HepG2 (cell line): ENCODE results near the gene NCOA7. TPM values are rescaled to one million over a fixed set of nuclear protein-coding genes. Genes with fewer than 3 reads are reported as not detected.

Experiments used
- ERF ChIP-seq: IDR thresholded peaks from 2 replicates; pipeline ENCODE4 v1.6.1; 2018; ENCODE audit warnings: missing biosample characterization, missing genetic modification reagents
- ETV5 ChIP-seq: IDR thresholded peaks from 2 replicates; pipeline ENCODE4 v1.6.1; 2018; ENCODE audit warnings: missing biosample characterization, missing genetic modification reagents, inconsistent platforms, borderline replicate concordance
- FOXJ3 ChIP-seq: sonication (generic); formaldehyde crosslinking; IDR thresholded peaks from 2 replicates; pipeline ENCODE4 v1.4.0; 2020; ENCODE audit warnings: missing genetic modification reagents, mild to moderate bottlenecking, borderline replicate concordance
- FOXP4 ChIP-seq: sonication (generic); formaldehyde crosslinking; IDR thresholded peaks from 2 replicates; pipeline ENCODE4 v1.4.0; 2020; ENCODE audit warnings: missing genetic modification reagents
- JUND ChIP-seq: sonication (generic); formaldehyde crosslinking; IDR thresholded peaks from 2 replicates; pipeline ENCODE4 v1.8.0; 2022; ENCODE audit warnings: mild to moderate bottlenecking, missing genetic modification reagents
- SALL2 ChIP-seq: sonication (generic); formaldehyde crosslinking; IDR thresholded peaks from 2 replicates; pipeline ENCODE4 v1.8.1; 2023; ENCODE audit warnings: mild to moderate bottlenecking, missing genetic modification reagents, inconsistent platforms
- ZNF12 ChIP-seq: sonication (generic); formaldehyde crosslinking; IDR thresholded peaks from 2 replicates; pipeline ENCODE4 v1.5.0; 2020; ENCODE audit warnings: missing genetic modification reagents
- ZNF552 ChIP-seq: sonication (generic); formaldehyde crosslinking; IDR thresholded peaks from 2 replicates; pipeline ENCODE4 v1.9.0; 2022; ENCODE audit warnings: missing genetic modification reagents, mild to moderate bottlenecking, borderline replicate concordance
- polyA plus RNA-seq, 8 experiments: library from polyadenylated mRNA; depleted of rRNA in 3 of 8; stranded (reverse) in 7 of 8; unstranded in 1 of 8; fragments of >200 nt; fragmentation: Illumina TruSeq in 4 of 8; extraction: Trizol in 4 of 8; gene quantifications; 2 replicates each; pipeline versions ENCODE4 v1.2.1 to v1.2.3, GENCODE V29; 2011 to 2016; ENCODE audit warnings: low read depth in 4 of 8, missing spikeins in 1 of 8, mixed read lengths in 1 of 8; ENCODE audit not compliant: insufficient read depth in 1 of 8
- total RNA-seq, 5 experiments: library from RNA; depleted of rRNA; stranded (reverse); fragments of >200 nt; fragmentation: Illumina TruSeq; extraction: Trizol; gene quantifications; 2 replicates each; pipeline ENCODE4 v1.2.3, GENCODE V29; 2016; ENCODE audit warnings: low read depth in 1 of 5
- TF ChIP-seq, protein P1 (sequence below), 2 experiments: sonication (generic) in 1 of 2; formaldehyde crosslinking in 1 of 2; IDR thresholded peaks; 2 replicates each; pipeline versions ENCODE4 v1.4.0 to v1.6.1; 2016 to 2020; ENCODE audit warnings: borderline replicate concordance in 1 of 2, low read depth in 1 of 2, mild to moderate bottlenecking in 1 of 2, missing genetic modification reagents in 1 of 2
- TF ChIP-seq, protein P2 (sequence below): sonication (generic); formaldehyde crosslinking; IDR thresholded peaks from 2 replicates; pipeline ENCODE4 v1.4.0; 2020; ENCODE audit warnings: missing genetic modification reagents
- TF ChIP-seq, protein P3 (sequence below): sonication (generic); formaldehyde crosslinking; IDR thresholded peaks from 2 replicates; pipeline ENCODE4 v1.4.0; 2020; ENCODE audit warnings: low read depth, mild to moderate bottlenecking, missing genetic modification reagents

NCOA7 gene
- total and polyA plus RNA-seq, 2 of the 13 experiments (the other 11 are each of a cell fraction or from before 2014, with no cell fraction given): 13.6 to 20.8 TPM

GRCh38 chr6:125779924-125780539 is 10.7 kb upstream of the NCOA7 start (continued):
- TF ChIP-seq, protein P1, sequence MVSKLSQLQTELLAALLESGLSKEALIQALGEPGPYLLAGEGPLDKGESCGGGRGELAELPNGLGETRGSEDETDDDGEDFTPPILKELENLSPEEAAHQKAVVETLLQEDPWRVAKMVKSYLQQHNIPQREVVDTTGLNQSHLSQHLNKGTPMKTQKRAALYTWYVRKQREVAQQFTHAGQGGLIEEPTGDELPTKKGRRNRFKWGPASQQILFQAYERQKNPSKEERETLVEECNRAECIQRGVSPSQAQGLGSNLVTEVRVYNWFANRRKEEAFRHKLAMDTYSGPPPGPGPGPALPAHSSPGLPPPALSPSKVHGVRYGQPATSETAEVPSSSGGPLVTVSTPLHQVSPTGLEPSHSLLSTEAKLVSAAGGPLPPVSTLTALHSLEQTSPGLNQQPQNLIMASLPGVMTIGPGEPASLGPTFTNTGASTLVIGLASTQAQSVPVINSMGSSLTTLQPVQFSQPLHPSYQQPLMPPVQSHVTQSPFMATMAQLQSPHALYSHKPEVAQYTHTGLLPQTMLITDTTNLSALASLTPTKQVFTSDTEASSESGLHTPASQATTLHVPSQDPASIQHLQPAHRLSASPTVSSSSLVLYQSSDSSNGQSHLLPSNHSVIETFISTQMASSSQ (IDR thresholded peaks at IDR 0.05; ENCODE audit: low read depth): peak; percentile 67
- TF ChIP-seq, protein P1 (CRISPR knock-in tag; IDR thresholded peaks at IDR 0.05; ENCODE audit: borderline replicate concordance): peak; percentile 48; the same call in 1 of the 2 replicates
- peak; percentile 51; the same call in 1 of the 2 replicates for TF ChIP-seq FOXP4 (CRISPR knock-in tag)
- peak; percentile 51; the same call in 1 of the 2 replicates for TF ChIP-seq ERF (CRISPR knock-in tag)
- no peak for TF ChIP-seq JUND (CRISPR knock-in tag)
- peak; percentile 53; the same call in 1 of the 2 replicates for TF ChIP-seq FOXJ3 (CRISPR knock-in tag)
- TF ChIP-seq SALL2: peak; percentile 60; the same call in 1 of the 2 replicates
- TF ChIP-seq ETV5 (CRISPR knock-in tag): peak; percentile 56; the same call in 1 of the 2 replicates
- peak; percentile 62; the same call in 1 of the 2 replicates for TF ChIP-seq ZNF12 (CRISPR knock-in tag)
- TF ChIP-seq, protein P2, sequence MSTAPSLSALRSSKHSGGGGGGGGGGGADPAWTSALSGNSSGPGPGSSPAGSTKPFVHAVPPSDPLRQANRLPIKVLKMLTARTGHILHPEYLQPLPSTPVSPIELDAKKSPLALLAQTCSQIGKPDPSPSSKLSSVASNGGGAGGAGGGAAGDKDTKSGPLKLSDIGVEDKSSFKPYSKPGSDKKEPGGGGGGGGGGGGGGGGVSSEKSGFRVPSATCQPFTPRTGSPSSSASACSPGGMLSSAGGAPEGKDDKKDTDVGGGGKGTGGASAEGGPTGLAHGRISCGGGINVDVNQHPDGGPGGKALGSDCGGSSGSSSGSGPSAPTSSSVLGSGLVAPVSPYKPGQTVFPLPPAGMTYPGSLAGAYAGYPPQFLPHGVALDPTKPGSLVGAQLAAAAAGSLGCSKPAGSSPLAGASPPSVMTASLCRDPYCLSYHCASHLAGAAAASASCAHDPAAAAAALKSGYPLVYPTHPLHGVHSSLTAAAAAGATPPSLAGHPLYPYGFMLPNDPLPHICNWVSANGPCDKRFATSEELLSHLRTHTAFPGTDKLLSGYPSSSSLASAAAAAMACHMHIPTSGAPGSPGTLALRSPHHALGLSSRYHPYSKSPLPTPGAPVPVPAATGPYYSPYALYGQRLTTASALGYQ: peak; percentile 78; the same call in 1 of the 2 replicates
- TF ChIP-seq, protein P3, sequence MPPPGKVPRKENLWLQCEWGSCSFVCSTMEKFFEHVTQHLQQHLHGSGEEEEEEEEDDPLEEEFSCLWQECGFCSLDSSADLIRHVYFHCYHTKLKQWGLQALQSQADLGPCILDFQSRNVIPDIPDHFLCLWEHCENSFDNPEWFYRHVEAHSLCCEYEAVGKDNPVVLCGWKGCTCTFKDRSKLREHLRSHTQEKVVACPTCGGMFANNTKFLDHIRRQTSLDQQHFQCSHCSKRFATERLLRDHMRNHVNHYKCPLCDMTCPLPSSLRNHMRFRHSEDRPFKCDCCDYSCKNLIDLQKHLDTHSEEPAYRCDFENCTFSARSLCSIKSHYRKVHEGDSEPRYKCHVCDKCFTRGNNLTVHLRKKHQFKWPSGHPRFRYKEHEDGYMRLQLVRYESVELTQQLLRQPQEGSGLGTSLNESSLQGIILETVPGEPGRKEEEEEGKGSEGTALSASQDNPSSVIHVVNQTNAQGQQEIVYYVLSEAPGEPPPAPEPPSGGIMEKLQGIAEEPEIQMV (CRISPR knock-in tag): peak; percentile 33; the same call in 1 of the 2 replicates
- TF ChIP-seq ZNF552 (CRISPR knock-in tag): no peak; the same call in 1 of the 2 replicates
